GM21825 (cell line): ENCODE results near the gene GJA9.
"Not testable (repeated sequence)": the region's sequence is repeated elsewhere in the genome, so short reads cannot be mapped to it uniquely, and the experiment has no call there.

Source experiments
- ATAC-seq: cut with Tn5 transposase; IDR thresholded peaks from one replicate; pipeline ENCODE4 v1.9.1; 2021; ENCODE audit warnings: mild to moderate bottlenecking, moderate library complexity; ENCODE audit not compliant: unreplicated experiment

GJA9 gene

GRCh38 chr1:38881487-38881886 is at the start of gene GJA9:
Gene GJA9, minus strand, starts transcription at chr1:38881587. Its CDS starts 5,489 bp downstream, at chr1:38876098.
- ATAC-seq: no peak

DNA sequence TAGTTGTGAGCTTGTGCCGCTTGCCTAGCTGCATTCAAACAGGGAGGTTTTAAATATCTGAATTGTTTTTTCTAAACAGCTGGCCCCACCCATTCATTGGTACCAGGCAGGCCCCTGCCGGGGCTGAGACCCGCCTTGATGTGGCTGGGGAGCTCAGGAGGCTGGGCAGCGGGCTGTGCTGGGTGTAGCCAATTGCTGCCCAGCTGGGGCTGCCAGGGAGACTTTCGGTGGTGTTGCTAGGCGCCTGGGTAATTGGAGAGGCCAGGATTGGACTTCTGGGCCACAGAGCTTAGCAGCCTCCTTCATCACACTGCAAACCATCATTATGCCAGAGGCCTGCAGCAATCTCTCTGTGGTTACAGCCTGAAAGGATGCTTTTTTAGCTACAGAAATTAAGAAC is 48.1 kb upstream of the GJA9 start:
- ATAC-seq: no peak

- ATAC-seq: no peak
Observed at GRCh38 chr1:38929054-38929453, 47.7 kb upstream of the GJA9 start.

DNA sequence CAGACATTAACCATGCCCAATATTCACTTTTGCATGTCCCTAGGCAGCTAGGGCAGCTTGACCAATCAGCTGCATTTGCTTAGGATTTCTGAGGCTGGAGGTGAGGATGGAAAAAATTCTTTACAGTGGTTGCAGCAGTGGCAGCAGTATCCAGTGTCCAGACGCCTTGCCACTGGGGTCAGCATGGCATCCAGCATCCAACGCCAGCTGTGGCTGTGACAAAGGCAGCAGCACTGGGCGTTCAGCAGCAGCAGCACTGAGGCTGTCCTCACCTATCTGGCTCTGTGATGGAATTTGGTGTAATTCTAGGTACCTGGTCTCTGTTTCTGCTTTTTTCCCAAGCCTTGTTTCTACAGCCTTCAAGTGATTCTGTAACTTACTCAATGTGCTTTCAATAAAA is 44.7 kb upstream of the GJA9 start:
- no peak for ATAC-seq

GRCh38 chr1:38925391-38925790 is 44.0 kb upstream of the GJA9 start:
- ATAC-seq: no peak

- no peak for ATAC-seq
Observed at GRCh38 chr1:38923607-38924006, 42.2 kb upstream of the GJA9 start.

DNA sequence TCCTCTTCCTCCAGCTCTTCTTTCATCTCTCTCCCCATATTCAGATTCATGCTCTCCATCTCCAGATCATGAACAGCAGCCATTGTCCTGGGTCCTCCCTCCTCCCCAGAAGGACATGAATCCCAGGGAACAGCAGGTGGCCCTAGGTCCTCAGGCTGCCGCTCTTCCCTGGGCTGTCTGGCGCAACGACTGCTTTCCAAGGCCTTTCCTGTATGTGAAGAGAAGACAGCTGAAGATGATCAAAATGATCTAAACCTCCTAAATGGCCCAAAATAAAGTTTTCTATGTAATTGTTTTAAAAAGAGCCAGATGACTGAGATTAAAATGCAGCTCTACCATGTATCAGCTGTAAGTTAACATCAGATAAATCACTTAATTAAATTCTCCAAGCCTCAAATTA is 37.7 kb upstream of the GJA9 start:
- no peak for ATAC-seq

DNA sequence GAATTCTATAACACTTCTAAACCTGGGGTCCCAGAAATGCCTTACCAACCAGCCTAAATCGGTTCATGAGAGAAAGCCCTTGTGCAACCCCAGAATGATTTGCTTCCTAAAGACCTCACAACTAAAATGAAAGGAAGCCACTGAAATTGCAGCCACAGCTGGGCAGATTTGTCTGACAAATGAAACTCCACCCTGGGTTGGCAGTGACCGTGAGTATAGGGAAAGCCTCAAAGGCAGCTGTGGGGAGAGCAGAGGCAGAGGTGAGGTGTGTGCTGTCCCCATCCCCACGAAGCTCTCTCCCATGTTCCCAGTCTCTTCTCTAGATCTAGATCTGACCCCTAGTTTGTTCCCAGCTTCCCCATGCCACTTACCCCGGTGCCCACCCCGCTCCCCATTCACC is 37.2 kb upstream of the GJA9 start:
- no peak for ATAC-seq

DNA sequence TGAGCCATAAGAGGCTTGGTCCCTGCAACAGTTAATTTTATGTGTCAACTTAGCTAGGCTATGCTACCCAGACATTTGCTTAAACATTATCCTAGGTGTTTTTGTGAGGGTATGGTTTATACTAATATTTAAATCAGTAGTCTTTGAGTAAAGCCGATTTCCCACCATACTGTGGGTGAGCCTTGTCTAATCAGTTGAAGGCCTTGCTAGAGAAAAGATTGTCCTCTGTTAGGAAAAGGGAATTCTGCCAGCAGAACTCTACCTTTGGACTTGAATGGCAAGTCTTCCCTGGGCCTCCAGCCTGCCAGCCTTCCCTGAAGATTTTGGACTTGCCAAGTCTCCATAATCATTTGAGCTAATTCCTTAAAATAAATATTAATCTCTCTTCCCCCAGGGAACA is 36.4 kb upstream of the GJA9 start:
- no peak for ATAC-seq

- ATAC-seq: no peak
Observed at GRCh38 chr1:38917337-38917736, 36.0 kb upstream of the GJA9 start.

GRCh38 chr1:38915352-38915948 is 34.1 kb upstream of the GJA9 start:
- no peak for ATAC-seq

GRCh38 chr1:38914908-38915307 is 33.5 kb upstream of the GJA9 start:
- ATAC-seq: not testable (repeated sequence)

- no peak for ATAC-seq
Observed at GRCh38 chr1:38908821-38909220, 27.4 kb upstream of the GJA9 start.

DNA sequence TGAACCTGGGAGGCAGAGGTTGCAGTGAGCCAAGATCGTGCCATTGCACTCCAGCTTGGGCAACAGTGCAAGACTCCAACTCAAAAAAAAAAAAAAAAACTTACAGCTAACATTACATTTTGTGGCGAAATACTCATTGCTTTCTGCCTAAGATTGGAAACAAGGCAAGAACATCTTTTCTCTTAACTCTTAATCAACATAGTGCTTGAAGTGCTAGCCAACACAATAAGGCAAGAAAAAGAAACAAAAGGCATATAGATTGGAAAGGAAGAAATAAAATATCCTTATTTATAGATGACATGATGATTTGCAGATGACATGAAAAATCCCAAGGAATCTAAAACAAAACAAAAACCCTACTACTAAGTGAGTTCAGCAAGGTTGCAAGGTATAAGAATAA is 24.6 kb upstream of the GJA9 start:
- ATAC-seq: no peak

DNA sequence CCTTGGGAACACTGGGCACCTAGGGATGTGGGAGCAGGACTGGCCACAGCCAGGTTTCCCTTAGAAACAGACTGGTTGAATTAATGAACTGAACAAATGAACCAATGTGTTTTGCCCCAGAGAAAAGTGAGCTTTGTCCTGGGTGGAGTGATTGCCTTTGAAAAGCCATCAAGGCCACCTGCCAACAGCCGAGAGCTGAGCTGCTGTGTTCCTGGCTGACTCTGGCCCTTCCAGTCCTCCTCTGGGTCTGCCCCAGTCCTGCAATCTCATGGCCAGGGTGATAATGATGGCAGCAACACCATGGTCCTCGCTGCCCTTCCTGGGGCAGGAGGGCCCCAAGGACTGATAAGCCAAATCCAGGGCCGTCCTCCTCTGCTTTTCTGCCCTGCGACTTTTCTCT is 18.2 kb upstream of the GJA9 start:
- ATAC-seq: no peak

DNA sequence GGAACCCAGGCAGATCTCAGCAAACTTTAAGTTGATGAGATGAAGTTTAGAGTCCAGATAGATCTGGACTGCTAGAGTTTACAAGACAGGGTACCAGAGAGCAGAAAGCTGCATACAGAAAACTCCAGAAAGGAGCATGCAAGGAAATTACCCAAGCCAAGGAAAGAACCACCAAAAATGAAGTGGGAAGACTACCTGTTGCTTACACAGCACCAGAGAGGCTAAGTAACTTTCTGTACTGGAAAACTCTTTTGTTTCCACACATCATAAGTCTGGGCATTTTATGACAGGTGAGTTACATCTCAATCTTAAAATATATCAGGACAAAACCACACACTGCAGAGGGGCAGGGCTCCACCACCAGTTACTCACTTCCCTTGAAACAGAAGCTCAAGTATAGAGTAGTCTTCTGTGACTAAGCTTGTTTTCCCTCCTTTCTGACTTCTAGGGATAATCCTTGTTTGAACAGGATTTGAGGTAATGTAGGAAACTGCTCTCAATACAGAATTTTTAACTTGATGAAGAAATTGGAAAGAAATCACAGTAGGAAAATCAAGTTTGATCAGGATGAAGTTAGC is 17.4 kb upstream of the GJA9 start:
- no peak for ATAC-seq

GRCh38 chr1:38896169-38896568 is 14.8 kb upstream of the GJA9 start:
- no peak for ATAC-seq

- ATAC-seq: no peak
Observed at GRCh38 chr1:38892976-38893375, 11.6 kb upstream of the GJA9 start.

DNA sequence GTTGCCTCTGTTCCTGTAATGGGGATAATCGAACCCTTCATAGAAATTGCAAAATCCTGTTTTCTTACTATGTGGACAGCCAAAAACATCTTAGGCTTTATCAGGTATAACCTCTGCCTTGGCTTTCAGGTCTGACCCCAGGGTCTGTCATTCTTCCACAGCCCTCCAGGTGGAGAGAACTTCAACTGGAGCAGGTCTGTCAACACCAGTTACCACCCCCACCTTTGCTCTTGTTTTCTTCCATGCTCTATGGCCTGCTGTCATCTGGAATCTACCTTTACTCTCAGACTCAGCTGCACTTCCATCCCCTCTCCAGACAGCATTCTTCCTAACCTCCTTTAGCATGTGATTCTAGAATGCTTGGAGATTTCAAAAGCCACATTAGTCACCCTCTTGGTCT is 10.4 kb upstream of the GJA9 start:
- no peak for ATAC-seq

GRCh38 chr1:38889589-38889988 is 8.2 kb upstream of the GJA9 start:
- no peak for ATAC-seq

DNA sequence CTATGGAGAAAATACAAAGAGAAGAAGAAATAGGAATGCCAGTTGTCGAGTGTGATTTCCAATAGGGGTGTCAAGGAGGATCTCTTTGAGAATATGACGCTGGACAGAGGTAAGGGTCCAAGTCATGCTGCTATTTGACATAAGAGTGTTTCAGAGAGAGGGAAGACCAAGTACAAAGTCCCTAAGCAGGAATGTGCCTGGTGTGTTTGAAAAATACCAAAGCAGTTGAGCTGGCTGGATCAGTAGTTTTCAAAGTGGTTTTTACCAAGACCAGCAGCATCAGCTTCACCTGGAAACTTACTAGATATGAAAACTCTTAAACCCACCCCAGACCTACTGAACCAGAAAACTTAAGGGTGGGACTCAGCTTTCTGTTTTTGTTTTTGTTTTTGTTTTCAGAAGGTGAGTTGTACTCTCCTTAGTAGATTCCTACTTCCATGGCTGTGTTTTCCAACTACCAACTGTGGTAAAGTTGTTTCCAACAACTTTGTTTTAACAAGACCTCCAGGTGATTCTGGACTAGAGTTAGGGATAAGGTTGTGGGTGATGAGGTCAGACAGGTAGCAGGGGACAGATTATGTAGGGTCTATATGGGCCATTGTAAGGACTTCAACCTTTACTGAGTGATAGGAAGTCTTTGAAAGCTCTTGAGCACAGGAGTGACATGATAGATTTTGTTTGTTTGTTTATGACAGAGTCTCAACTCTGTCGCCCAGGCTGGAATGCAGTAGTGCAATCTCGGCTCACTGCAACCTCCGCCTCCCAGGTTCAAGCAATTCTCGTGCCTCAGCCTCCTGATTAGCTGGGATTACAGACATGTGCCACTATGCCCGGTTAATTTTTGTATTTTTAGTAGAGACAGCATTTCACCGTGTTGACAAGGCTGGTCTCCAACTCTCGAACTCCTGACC is 7.3 kb upstream of the GJA9 start:
- ATAC-seq: no peak

DNA sequence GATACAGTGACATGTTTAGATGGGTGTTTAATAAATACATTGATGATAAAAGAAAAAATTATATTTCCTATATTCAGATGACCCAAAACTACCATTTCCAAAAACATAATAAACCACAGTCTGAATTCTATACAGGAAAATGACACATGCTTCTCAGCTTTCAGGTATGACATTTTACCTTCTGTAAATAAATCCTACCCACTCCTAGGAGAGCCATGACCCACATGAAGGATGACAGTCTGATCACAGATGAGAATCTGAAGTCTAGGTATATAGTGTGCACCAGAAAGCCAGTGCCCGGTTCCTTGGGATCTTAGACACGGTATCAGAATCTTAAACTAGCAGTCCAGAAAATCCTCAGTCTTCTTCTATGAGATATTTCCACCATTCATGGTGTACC is 3.7 kb upstream of the GJA9 start:
- no peak for ATAC-seq
